SU-DHL-6 (cell line): ENCODE measurements around the gene CAPN14.

Source experiments
- EZH2phosphoT487 ChIP-seq: fragments of 200-600 bp; sonication (generic), shearing (Covaris generic); conservative IDR thresholded peaks from 2 replicates; pipeline ENCODE4 v1.6.1; 2018; ENCODE audit warnings: mild to moderate bottlenecking, antibody characterized with exemption, low read length, moderate library complexity, mixed read lengths
- TF ChIP-seq, protein P1 (sequence below): fragments of 200-600 bp; sonication (generic); IDR thresholded peaks from one replicate; pipeline ENCODE4 v1.5.1; 2017; ENCODE audit warnings: antibody characterized with exemption, mild to moderate bottlenecking, low read length, moderate library complexity; ENCODE audit not compliant: insufficient read depth, poor library complexity, severe bottlenecking

DNA sequence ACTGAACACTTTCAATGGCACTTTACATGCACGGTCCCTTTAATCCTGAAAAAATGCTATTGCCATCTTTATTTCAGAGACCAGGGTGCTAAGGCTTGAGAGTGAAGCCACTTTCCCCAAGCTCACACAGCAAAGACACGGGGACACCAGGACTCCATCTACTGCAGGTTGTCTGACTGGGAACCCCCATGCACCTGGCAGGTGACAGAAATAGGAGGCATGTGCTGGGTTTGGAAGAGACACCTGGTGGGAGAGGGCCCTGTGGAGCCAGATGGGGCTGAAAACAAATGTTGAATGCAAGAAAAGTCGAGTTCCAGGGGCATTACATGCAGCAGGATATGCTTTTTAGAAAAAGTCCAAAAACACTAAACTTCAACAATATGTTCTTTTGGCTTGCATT, 11.4 kb upstream of the CAPN14 start:
- TF ChIP-seq, protein P1, sequence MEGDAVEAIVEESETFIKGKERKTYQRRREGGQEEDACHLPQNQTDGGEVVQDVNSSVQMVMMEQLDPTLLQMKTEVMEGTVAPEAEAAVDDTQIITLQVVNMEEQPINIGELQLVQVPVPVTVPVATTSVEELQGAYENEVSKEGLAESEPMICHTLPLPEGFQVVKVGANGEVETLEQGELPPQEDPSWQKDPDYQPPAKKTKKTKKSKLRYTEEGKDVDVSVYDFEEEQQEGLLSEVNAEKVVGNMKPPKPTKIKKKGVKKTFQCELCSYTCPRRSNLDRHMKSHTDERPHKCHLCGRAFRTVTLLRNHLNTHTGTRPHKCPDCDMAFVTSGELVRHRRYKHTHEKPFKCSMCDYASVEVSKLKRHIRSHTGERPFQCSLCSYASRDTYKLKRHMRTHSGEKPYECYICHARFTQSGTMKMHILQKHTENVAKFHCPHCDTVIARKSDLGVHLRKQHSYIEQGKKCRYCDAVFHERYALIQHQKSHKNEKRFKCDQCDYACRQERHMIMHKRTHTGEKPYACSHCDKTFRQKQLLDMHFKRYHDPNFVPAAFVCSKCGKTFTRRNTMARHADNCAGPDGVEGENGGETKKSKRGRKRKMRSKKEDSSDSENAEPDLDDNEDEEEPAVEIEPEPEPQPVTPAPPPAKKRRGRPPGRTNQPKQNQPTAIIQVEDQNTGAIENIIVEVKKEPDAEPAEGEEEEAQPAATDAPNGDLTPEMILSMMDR: no peak
- no peak for TF ChIP-seq EZH2phosphoT487
